ENCODE results near the gene DMAC2. TPM values are rescaled to one million over a fixed set of nuclear protein-coding genes. Genes with fewer than 3 reads are reported as not detected.

Gene DMAC2
- total and polyA plus RNA-seq, 2 donors (not counting 3 experiments of a cell fraction or from before 2014, with no cell fraction given), result 65.4 to 137 TPM

- POLR2A ChIA-PET, result interaction anchor here (0.5 to 2.9 kb wide), 4 partner anchors 21 to 91 kb away, joined by 4 to 24 read pairs (median 6); no protein-coding TSS in a partner anchor
- peak overlapping the region in 1 of 3 experiments; percentile 23 for H3K4me3 ChIP-seq (replicated peaks in 1 of 3; ENCODE audit: insufficient read depth in 1 of 3, low read depth in 1 of 3, low read length in 3 of 3)
- no peaks in the 10 kb centered on the region for H3K9me3 ChIP-seq (replicated peaks; ENCODE audit: control insufficient read depth, insufficient read depth, low read length)
- no peak overlapping the region for H2AFZ ChIP-seq (ENCODE audit: low read depth, low read length)
- dilution Hi-C loops (cut with MboI; ENCODE audit: extremely low pct_ligation_motif_present, low sequenced_read_pairs), result no loop called here
- peaks cover 2 to 7% of the 10 kb centered on the region in 2 experiments for H3K36me3 ChIP-seq (ENCODE audit: control insufficient read depth in 2 of 2, extremely low read depth in 1 of 2, insufficient read depth in 2 of 2, low read length in 2 of 2)
- TF ChIP-seq POLR2AphosphoS5 (IDR thresholded peaks at IDR 0.05; ENCODE audit: insufficient read depth, low read depth, low read length) (no peak), EZH2 (IDR thresholded peaks at IDR 0.05; ENCODE audit: borderline replicate concordance, low read depth, low read length, severe bottlenecking) (no peak), POLR2A (IDR thresholded peaks at IDR 0.05; ENCODE audit: low read depth, low read length) (no peak), MYC (IDR thresholded peaks at IDR 0.05; ENCODE audit: low read depth, low read length) (no peak), GATA2 (IDR thresholded peaks at IDR 0.05; ENCODE audit: insufficient read depth, insufficient read length, low read depth, low read length) (no peak), FOS (IDR thresholded peaks at IDR 0.05; ENCODE audit: borderline replicate concordance, insufficient read depth, low read length) (no peak), CTCF (IDR thresholded peaks at IDR 0.05; ENCODE audit: extremely low read depth in 1 of 2, insufficient read depth in 1 of 2, low read depth in 1 of 2, low read length in 2 of 2) (no peak), JUN (IDR thresholded peaks at IDR 0.05; ENCODE audit: borderline replicate concordance, insufficient read depth, insufficient read length, low read depth) (no peak), MAX (IDR thresholded peaks at IDR 0.05; ENCODE audit: insufficient read depth, insufficient read length) (no peak)
- no TSS peak for BruUV-seq (replicated peaks)
- no peak for FAIRE-seq
- peak overlapping the region; percentile 72 for H3K27ac ChIP-seq (ENCODE audit: insufficient read depth, low read depth, low read length)
- H3K27me3 ChIP-seq (ENCODE audit: control insufficient read depth in 2 of 2, insufficient read depth in 2 of 2, low read length in 2 of 2), result no peaks in the 10 kb centered on the region
- H3K4me1 ChIP-seq (ENCODE audit: control insufficient read depth, extremely low read depth, insufficient read depth, low read length), result peaks cover 27% of the 10 kb centered on the region
- peaks cover 2% of the 10 kb centered on the region for H3K79me2 ChIP-seq (ENCODE audit: control insufficient read depth, insufficient read depth, low read length)
- peak overlapping the region; percentile 95 for H3K4me2 ChIP-seq (ENCODE audit: insufficient read depth, low read length)
- no peaks in the 10 kb centered on the region for H4K20me1 ChIP-seq (replicated peaks; ENCODE audit: control insufficient read depth, extremely low read depth, insufficient read depth, low read length)
- H3K9me1 ChIP-seq (replicated peaks; ENCODE audit: control insufficient read depth, extremely low read depth, insufficient read depth, low read length), result peaks cover 3% of the 10 kb centered on the region
- H3K9ac ChIP-seq (replicated peaks; ENCODE audit: extremely low read depth, insufficient read depth, low read length), result peak overlapping the region; percentile 71
- CTCF ChIA-PET, result interaction anchor here (0.7 to 3.7 kb wide), 20 partner anchors 8 to 186 kb away, joined by 3 to 33 read pairs (median 5); partner anchors contain the start of genes B3GNT8 and DMAC2
- intact Hi-C loops (cut with micrococcal nuclease), result loop anchor here (1.0 kb wide), 2 partner anchors 23 to 75 kb away; no protein-coding TSS in a partner anchor
- no peak for DNase-seq (ENCODE audit: low read depth, low spot score)
Observed at GRCh38 chr19:41455936-41456335, 16.2 kb upstream of the DMAC2 start.

All from endothelial cell of umbilical vein (primary cell).